Natural killer cell (primary cell): ENCODE data around the gene FAM3D. TPM values are rescaled to one million over a fixed set of nuclear protein-coding genes. Genes with fewer than 3 reads are reported as not detected.

Experiments
- ATAC-seq, 3 donors: fragments of 150-1000 bp in 2 of 3; fragments of 200-7000 bp in 1 of 3; cut with Tn5 transposase; 1 replicate in 1 of 3; 2 replicates in 2 of 3; pipeline ENCODE4 v1.10.0; 2021; ENCODE audit warnings: mild to moderate bottlenecking in 2 of 3, moderate library complexity in 2 of 3
- DNase-seq, 2 donors: peaks; one replicate each; pipeline versions ENCODE4 v3.0.0 to v3.0.0-alpha.2; 2013 to 2021; ENCODE audit warnings: mixed read lengths in 1 of 2
- H3K27ac ChIP-seq: one replicate; pipeline ENCODE4 v1.5.1; 2013; ENCODE audit warnings: mild to moderate bottlenecking, low read length
- H3K27me3 ChIP-seq: one replicate; pipeline ENCODE4 v1.6.1; 2013; ENCODE audit warnings: low read length; ENCODE audit not compliant: control insufficient read depth, insufficient read depth
- H3K36me3 ChIP-seq: one replicate; pipeline ENCODE4 v1.6.1; 2013; ENCODE audit warnings: low read length; ENCODE audit not compliant: control insufficient read depth, insufficient read depth
- H3K4me1 ChIP-seq: one replicate; pipeline ENCODE4 v1.6.1; 2013; ENCODE audit warnings: low read length; ENCODE audit not compliant: control insufficient read depth, insufficient read depth
- H3K4me3 ChIP-seq: one replicate; pipeline ENCODE4 v1.5.1; 2013; ENCODE audit warnings: low read length
- H3K9me3 ChIP-seq: one replicate; pipeline ENCODE4 v1.6.1; 2013; ENCODE audit warnings: low read length; ENCODE audit not compliant: control insufficient read depth, insufficient read depth
- H3K27ac Mint-ChIP-seq, 2 donors: one replicate each; pipeline ENCODE4 v1.8.0; 2022; ENCODE audit warnings: mild to moderate bottlenecking in 2 of 2, mixed read lengths in 2 of 2, moderate library complexity in 1 of 2
- H3K27me3 Mint-ChIP-seq, 2 donors: one replicate each; pipeline ENCODE4 v1.8.0; 2022; ENCODE audit warnings: low read depth in 2 of 2, mixed read lengths in 2 of 2
- H3K36me3 Mint-ChIP-seq: one replicate; pipeline ENCODE4 v1.8.0; 2022; ENCODE audit warnings: mixed read lengths
- H3K4me1 Mint-ChIP-seq, 2 donors: one replicate each; pipeline ENCODE4 v1.8.0; 2022; ENCODE audit warnings: mixed read lengths in 2 of 2
- H3K4me3 Mint-ChIP-seq: one replicate; pipeline ENCODE4 v1.8.0; 2022; ENCODE audit warnings: mild to moderate bottlenecking, moderate library complexity, mixed read lengths
- H3K9me3 Mint-ChIP-seq, 2 donors: one replicate each; pipeline ENCODE4 v1.8.0; 2022; ENCODE audit warnings: mixed read lengths in 2 of 2
- CTCF ChIP-seq: fragments of 200-600 bp; IDR thresholded peaks from one replicate; pipeline ENCODE4 v1.8.0; 2022; ENCODE audit warnings: antibody characterized with exemption
- WGBS: methylation state at CpG from one replicate; pipeline ENCODE4 v1.1.7; 2013; ENCODE audit warnings: missing lambda C conversion rate; ENCODE audit not compliant: insufficient coverage; 5-methylcytosine and 5-hydroxymethylcytosine counted together
- intact Hi-C: fragments of 100-400 bp; cut with micrococcal nuclease; formaldehyde crosslinking; loops from one replicate; pipeline ENCODE4 v1.14.2; 2022
- total RNA-seq, 4 donors: library from RNA; stranded (reverse); fragments of 120-200 nt in 1 of 4; gene quantifications; one replicate each; pipeline versions ENCODE4 v1.2.3 to v1.2.4, GENCODE V29; 2013 to 2022

The FAM3D gene
- total RNA-seq, 3 donors from 2014 or later (not counting 1 experiment from before 2014, with no cell fraction given): not detected

GRCh38 chr3:58708116-58708791, 41.7 kb upstream of the FAM3D start:
- intact Hi-C loops: no loop called here
- Histone ChIP-seq H3K4me3 (no peak overlapping the region), H3K27me3 (no peaks in the 10 kb centered on the region), H3K4me1 (no peaks in the 10 kb centered on the region), H3K36me3 (no peaks in the 10 kb centered on the region), H3K9me3 (no peaks in the 10 kb centered on the region), H3K27ac (no peak overlapping the region)
- no peak overlapping the region for H3K4me3 Mint-ChIP-seq
- DNase-seq (no peak), ATAC-seq (no peak)
- WGBS: 76% methylated on average over 3 of the region's 3 CpGs
- no peak for TF ChIP-seq CTCF
- H3K27ac Mint-ChIP-seq: no peak overlapping the region
- no peaks in the 10 kb centered on the region for H3K9me3 Mint-ChIP-seq
- H3K27me3 Mint-ChIP-seq: no peaks in the 10 kb centered on the region
- H3K4me1 Mint-ChIP-seq: no peaks in the 10 kb centered on the region
- no peaks in the 10 kb centered on the region for H3K36me3 Mint-ChIP-seq

DNA sequence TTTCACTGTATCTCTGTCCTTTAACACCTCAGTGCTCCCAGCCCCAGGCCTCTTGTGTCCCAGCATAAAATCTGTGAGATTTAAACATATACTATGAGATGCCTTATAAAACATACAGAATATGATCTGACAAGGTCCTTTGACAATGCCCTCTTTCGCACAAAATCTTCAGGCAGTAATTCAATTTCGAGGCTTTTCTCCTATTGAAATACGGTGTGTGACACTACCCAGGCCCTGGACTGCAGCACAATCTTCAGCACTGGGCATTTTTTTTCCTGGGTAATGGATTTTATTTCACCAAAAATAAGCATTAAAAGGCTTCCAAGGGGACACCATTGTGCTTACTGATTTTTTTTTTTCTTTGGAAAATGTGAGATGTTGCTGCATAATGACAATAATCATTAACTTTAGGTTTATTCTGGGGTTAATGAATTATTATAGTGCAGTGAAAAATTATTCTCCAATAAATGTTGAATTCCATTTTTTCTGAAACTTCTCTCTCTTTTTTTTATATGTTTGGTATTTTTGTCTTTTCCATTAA, 40.9 kb upstream of the FAM3D start:
- no peak for DNase-seq
- no peaks in the 10 kb centered on the region for H3K27me3 ChIP-seq
- no peaks in the 10 kb centered on the region for H3K9me3 ChIP-seq
- H3K4me1 ChIP-seq: no peaks in the 10 kb centered on the region
- no peak overlapping the region for H3K4me3 ChIP-seq
- no peak overlapping the region for H3K4me3 Mint-ChIP-seq
- H3K36me3 Mint-ChIP-seq: no peaks in the 10 kb centered on the region
- no peaks in the 10 kb centered on the region for H3K9me3 Mint-ChIP-seq
- intact Hi-C loops: no loop called here
- 92% methylated on average over 3 of the region's 3 CpGs for WGBS
- H3K27ac ChIP-seq: no peak overlapping the region
- H3K4me1 Mint-ChIP-seq: no peaks in the 10 kb centered on the region
- H3K27me3 Mint-ChIP-seq: no peaks in the 10 kb centered on the region
- no peak for ATAC-seq
- H3K36me3 ChIP-seq: no peaks in the 10 kb centered on the region
- H3K27ac Mint-ChIP-seq: no peak overlapping the region
- TF ChIP-seq CTCF: no peak

GRCh38 chr3:58706395-58707167, 40.0 kb upstream of the FAM3D start:
- no peak overlapping the region for H3K4me3 Mint-ChIP-seq

More at GRCh38 chr3:58706395-58707167, 40.0 kb upstream of the FAM3D start:
- intact Hi-C loops: no loop called here
- Mint-ChIP-seq H3K27ac (no peak overlapping the region), H3K36me3 (no peaks in the 10 kb centered on the region), H3K4me1 (no peaks in the 10 kb centered on the region), H3K9me3 (no peaks in the 10 kb centered on the region), H3K27me3 (no peaks in the 10 kb centered on the region)
- Histone ChIP-seq H3K4me1 (no peaks in the 10 kb centered on the region), H3K36me3 (no peaks in the 10 kb centered on the region), H3K27ac (no peak overlapping the region), H3K9me3 (no peaks in the 10 kb centered on the region), H3K4me3 (no peak overlapping the region), H3K27me3 (no peaks in the 10 kb centered on the region)
- 75% methylated on average over 1 of the region's 2 CpGs for WGBS
- ATAC-seq: no peak
- no peak for TF ChIP-seq CTCF
- DNase-seq: no peak
